ENCODE results near the gene SMG7. TPM values are rescaled to one million over a fixed set of nuclear protein-coding genes. Genes with fewer than 3 reads are reported as not detected.

Gene SMG7
- total and polyA plus RNA-seq, 10 of the 15 experiments (the other 5 are each of a cell fraction or from before 2014, with no cell fraction given) = 9.5 to 65.4 (median 42.7) TPM

DNA sequence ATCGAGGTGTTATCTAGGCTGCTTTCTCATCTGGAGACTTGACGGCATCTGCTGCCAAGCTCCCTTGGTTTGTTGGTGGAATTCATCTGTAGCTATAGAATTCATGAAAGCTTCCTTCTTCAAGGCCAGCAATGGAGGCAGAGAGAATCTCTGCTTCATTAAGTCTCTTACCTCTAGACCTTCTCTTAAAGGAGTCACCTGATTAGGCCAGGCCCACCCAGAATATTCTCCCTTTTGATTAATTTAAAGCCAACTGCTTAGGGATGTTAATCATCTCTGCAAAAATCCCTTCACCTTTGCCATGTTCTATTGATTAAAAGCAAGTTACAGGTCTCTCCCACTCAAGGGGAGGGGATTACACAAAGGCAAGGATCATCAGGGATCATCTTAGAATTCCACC is 123.2 kb downstream of the SMG7 start:
- ChIA-PET SMC1A (ENCODE audit: uncharacterized antibody, unreplicated experiment) (interaction anchor here (11.7 kb wide), 1 partner anchor 10 kb away, joined by 363 read pairs; no protein-coding TSS in a partner anchor), RAD21 (ENCODE audit: unreplicated experiment) (interaction anchor here (1.3 to 4.1 kb wide), 2 partner anchors 9 to 12 kb away, joined by 3 to 24 read pairs; no protein-coding TSS in a partner anchor), CTCF (no interaction called here), POLR2A (interaction anchor here (1.0 to 12.1 kb wide), 2 partner anchors 8 to 10 kb away, joined by 3 to 199 read pairs; no protein-coding TSS in a partner anchor)
- DNase-seq (ENCODE audit: low read depth, low spot score) = no peak
- peaks cover 53% of the 10 kb centered on the region for H3K4me1 ChIP-seq (ENCODE audit: control insufficient read depth, insufficient read depth, low read length)
- H3K79me2 ChIP-seq (ENCODE audit: control insufficient read depth, insufficient read depth, low read length) = no peaks in the 10 kb centered on the region
- 97% methylated on average over 2 of the region's 2 CpGs for WGBS (ENCODE audit: insufficient coverage, insufficient replicate concordance, low lambda C conversion rate, missing lambda C conversion rate)
- no peak for ATAC-seq
- intact Hi-C loops (cut with micrococcal nuclease; ENCODE audit: unreplicated experiment) (no loop called here), in situ Hi-C loops (cut with MboI) (no loop called here)
- H4K20me1 ChIP-seq (ENCODE audit: control insufficient read depth, insufficient read depth) = no peaks in the 10 kb centered on the region
- BruUV-seq (replicated peaks) = no TSS peak
- no peak overlapping the region for H3K4me2 ChIP-seq (ENCODE audit: control insufficient read depth, insufficient read depth)
- H3K9ac ChIP-seq (ENCODE audit: control insufficient read depth, insufficient read depth, low read length) = no peak overlapping the region
- no peaks in the 10 kb centered on the region; the same call in 1 of the 3 replicates for H3K9me3 ChIP-seq (replicated peaks; ENCODE audit: control insufficient read depth, insufficient read depth, low read length)
- no peaks in the 10 kb centered on the region for H3K36me3 ChIP-seq (ENCODE audit: control insufficient read depth in 2 of 2, insufficient read depth in 2 of 2, low read length in 1 of 2)
- H3K4me3 ChIP-seq = no peak overlapping the region
- H2AFZ ChIP-seq (ENCODE audit: control insufficient read depth, low read depth, low read length) = no peak overlapping the region
- no peak for FAIRE-seq
- no peaks in the 10 kb centered on the region for H3K27me3 ChIP-seq (replicated peaks in 1 of 2; ENCODE audit: control insufficient read depth in 2 of 2, insufficient read depth in 2 of 2, low read length in 1 of 2)
- no peak overlapping the region for H3K27ac ChIP-seq (ENCODE audit: control insufficient read depth, insufficient read depth)
- TF ChIP-seq, protein P1, sequence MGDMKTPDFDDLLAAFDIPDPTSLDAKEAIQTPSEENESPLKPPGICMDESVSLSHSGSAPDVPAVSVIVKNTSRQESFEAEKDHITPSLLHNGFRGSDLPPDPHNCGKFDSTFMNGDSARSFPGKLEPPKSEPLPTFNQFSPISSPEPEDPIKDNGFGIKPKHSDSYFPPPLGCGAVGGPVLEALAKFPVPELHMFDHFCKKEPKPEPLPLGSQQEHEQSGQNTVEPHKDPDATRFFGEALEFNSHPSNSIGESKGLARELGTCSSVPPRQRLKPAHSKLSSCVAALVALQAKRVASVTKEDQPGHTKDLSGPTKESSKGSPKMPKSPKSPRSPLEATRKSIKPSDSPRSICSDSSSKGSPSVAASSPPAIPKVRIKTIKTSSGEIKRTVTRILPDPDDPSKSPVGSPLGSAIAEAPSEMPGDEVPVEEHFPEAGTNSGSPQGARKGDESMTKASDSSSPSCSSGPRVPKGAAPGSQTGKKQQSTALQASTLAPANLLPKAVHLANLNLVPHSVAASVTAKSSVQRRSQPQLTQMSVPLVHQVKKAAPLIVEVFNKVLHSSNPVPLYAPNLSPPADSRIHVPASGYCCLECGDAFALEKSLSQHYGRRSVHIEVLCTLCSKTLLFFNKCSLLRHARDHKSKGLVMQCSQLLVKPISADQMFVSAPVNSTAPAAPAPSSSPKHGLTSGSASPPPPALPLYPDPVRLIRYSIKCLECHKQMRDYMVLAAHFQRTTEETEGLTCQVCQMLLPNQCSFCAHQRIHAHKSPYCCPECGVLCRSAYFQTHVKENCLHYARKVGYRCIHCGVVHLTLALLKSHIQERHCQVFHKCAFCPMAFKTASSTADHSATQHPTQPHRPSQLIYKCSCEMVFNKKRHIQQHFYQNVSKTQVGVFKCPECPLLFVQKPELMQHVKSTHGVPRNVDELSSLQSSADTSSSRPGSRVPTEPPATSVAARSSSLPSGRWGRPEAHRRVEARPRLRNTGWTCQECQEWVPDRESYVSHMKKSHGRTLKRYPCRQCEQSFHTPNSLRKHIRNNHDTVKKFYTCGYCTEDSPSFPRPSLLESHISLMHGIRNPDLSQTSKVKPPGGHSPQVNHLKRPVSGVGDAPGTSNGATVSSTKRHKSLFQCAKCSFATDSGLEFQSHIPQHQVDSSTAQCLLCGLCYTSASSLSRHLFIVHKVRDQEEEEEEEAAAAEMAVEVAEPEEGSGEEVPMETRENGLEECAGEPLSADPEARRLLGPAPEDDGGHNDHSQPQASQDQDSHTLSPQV (IDR thresholded peaks at IDR 0.05) = no peak
- TF ChIP-seq SMAD1 (IDR thresholded peaks at IDR 0.05; ENCODE audit: low read depth, partially characterized antibody) (no peak), HDAC6 (IDR thresholded peaks at IDR 0.05; ENCODE audit: unreplicated experiment) (no peak), TCF3 (IDR thresholded peaks at IDR 0.05; ENCODE audit: borderline replicate concordance, insufficient read depth, low read depth, low read length) (no peak), PML (IDR thresholded peaks at IDR 0.05; ENCODE audit: low read length) (no peak), NRF1 (conservative IDR thresholded peaks at IDR 0.05; ENCODE audit: low read depth, low read length) (no peak), SRF (IDR thresholded peaks at IDR 0.05; ENCODE audit: low read depth in 2 of 2, low read length in 2 of 2) (no peak), SMC3 (IDR thresholded peaks at IDR 0.05; ENCODE audit: borderline replicate concordance, low read length) (no peak), TBL1XR1 (IDR thresholded peaks at IDR 0.05; ENCODE audit: low read depth, low read length) (no peak), STAT3 (IDR thresholded peaks at IDR 0.05; ENCODE audit: low read depth, low read length) (no peak)
- TF ChIP-seq, protein P2, sequence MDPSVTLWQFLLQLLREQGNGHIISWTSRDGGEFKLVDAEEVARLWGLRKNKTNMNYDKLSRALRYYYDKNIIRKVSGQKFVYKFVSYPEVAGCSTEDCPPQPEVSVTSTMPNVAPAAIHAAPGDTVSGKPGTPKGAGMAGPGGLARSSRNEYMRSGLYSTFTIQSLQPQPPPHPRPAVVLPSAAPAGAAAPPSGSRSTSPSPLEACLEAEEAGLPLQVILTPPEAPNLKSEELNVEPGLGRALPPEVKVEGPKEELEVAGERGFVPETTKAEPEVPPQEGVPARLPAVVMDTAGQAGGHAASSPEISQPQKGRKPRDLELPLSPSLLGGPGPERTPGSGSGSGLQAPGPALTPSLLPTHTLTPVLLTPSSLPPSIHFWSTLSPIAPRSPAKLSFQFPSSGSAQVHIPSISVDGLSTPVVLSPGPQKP (IDR thresholded peaks at IDR 0.05; ENCODE audit: low read depth, low read length) = no peak
- TF ChIP-seq, protein P3, sequence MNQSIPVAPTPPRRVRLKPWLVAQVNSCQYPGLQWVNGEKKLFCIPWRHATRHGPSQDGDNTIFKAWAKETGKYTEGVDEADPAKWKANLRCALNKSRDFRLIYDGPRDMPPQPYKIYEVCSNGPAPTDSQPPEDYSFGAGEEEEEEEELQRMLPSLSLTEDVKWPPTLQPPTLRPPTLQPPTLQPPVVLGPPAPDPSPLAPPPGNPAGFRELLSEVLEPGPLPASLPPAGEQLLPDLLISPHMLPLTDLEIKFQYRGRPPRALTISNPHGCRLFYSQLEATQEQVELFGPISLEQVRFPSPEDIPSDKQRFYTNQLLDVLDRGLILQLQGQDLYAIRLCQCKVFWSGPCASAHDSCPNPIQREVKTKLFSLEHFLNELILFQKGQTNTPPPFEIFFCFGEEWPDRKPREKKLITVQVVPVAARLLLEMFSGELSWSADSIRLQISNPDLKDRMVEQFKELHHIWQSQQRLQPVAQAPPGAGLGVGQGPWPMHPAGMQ (IDR thresholded peaks at IDR 0.05; ENCODE audit: borderline replicate concordance) = no peak
- TF ChIP-seq, protein P4, sequence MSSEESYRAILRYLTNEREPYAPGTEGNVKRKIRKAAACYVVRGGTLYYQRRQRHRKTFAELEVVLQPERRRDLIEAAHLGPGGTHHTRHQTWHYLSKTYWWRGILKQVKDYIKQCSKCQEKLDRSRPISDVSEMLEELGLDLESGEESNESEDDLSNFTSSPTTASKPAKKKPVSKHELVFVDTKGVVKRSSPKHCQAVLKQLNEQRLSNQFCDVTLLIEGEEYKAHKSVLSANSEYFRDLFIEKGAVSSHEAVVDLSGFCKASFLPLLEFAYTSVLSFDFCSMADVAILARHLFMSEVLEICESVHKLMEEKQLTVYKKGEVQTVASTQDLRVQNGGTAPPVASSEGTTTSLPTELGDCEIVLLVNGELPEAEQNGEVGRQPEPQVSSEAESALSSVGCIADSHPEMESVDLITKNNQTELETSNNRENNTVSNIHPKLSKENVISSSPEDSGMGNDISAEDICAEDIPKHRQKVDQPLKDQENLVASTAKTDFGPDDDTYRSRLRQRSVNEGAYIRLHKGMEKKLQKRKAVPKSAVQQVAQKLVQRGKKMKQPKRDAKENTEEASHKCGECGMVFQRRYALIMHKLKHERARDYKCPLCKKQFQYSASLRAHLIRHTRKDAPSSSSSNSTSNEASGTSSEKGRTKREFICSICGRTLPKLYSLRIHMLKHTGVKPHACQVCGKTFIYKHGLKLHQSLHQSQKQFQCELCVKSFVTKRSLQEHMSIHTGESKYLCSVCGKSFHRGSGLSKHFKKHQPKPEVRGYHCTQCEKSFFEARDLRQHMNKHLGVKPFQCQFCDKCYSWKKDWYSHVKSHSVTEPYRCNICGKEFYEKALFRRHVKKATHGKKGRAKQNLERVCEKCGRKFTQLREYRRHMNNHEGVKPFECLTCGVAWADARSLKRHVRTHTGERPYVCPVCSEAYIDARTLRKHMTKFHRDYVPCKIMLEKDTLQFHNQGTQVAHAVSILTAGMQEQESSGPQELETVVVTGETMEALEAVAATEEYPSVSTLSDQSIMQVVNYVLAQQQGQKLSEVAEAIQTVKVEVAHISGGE (CRISPR knock-in tag; IDR thresholded peaks at IDR 0.05) = no peak
- TF ChIP-seq, protein P5, sequence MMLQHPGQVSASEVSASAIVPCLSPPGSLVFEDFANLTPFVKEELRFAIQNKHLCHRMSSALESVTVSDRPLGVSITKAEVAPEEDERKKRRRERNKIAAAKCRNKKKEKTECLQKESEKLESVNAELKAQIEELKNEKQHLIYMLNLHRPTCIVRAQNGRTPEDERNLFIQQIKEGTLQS (IDR thresholded peaks at IDR 0.05; ENCODE audit: borderline replicate concordance, extremely low read depth, low read depth, low read length) = no peak

Measured in GM12878 (cell line).